Measurements from ENCODE around the gene CGA.

GRCh38 chr6:87136963-87137362 lies 42.1 kb upstream of the CGA start:
- TF ChIP-seq, protein P1, sequence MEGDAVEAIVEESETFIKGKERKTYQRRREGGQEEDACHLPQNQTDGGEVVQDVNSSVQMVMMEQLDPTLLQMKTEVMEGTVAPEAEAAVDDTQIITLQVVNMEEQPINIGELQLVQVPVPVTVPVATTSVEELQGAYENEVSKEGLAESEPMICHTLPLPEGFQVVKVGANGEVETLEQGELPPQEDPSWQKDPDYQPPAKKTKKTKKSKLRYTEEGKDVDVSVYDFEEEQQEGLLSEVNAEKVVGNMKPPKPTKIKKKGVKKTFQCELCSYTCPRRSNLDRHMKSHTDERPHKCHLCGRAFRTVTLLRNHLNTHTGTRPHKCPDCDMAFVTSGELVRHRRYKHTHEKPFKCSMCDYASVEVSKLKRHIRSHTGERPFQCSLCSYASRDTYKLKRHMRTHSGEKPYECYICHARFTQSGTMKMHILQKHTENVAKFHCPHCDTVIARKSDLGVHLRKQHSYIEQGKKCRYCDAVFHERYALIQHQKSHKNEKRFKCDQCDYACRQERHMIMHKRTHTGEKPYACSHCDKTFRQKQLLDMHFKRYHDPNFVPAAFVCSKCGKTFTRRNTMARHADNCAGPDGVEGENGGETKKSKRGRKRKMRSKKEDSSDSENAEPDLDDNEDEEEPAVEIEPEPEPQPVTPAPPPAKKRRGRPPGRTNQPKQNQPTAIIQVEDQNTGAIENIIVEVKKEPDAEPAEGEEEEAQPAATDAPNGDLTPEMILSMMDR (IDR thresholded peaks at IDR 0.05) = no peak
- TF ChIP-seq POLR2A (IDR thresholded peaks at IDR 0.05) = no peak
